ENCODE data around the gene MT3. TPM values are rescaled to one million over a fixed set of nuclear protein-coding genes. Genes with fewer than 3 reads are reported as not detected.

Gene MT3
- total RNA-seq, 1 experiment from 2014 or later: not detected

GRCh38 chr16:56628486-56629350, 39.4 kb downstream of the MT3 start:
- Mint-ChIP-seq H3K27me3 (ENCODE audit: unreplicated experiment) (peaks cover 73% of the 10 kb centered on the region), H3K27ac (ENCODE audit: unreplicated experiment) (no peak overlapping the region), H3K4me3 (ENCODE audit: low read depth, unreplicated experiment) (no peak overlapping the region), H3K4me1 (ENCODE audit: low read depth, unreplicated experiment) (peaks cover 31% of the 10 kb centered on the region), H3K9me3 (ENCODE audit: low read depth, unreplicated experiment) (no peaks in the 10 kb centered on the region), H3K36me3 (ENCODE audit: insufficient read depth, unreplicated experiment) (peaks cover 15% of the 10 kb centered on the region)
- TF ChIP-seq CTCF (IDR thresholded peaks at IDR 0.05; ENCODE audit: unreplicated experiment): no peak
- BruUV-seq (replicated peaks): no TSS peak
- DNase-seq: no peak
- CTCF ChIA-PET: no interaction called here
- intact Hi-C loops (cut with micrococcal nuclease; ENCODE audit: unreplicated experiment): no loop called here

- peaks cover 31% of the 10 kb centered on the region for H3K4me1 Mint-ChIP-seq (ENCODE audit: low read depth, unreplicated experiment)
- intact Hi-C loops (cut with micrococcal nuclease; ENCODE audit: unreplicated experiment): no loop called here
- DNase-seq: no peak
- H3K4me3 Mint-ChIP-seq (ENCODE audit: low read depth, unreplicated experiment): no peak overlapping the region
- BruUV-seq (replicated peaks): no TSS peak
- H3K27me3 Mint-ChIP-seq (ENCODE audit: unreplicated experiment): peaks cover 76% of the 10 kb centered on the region
- CTCF ChIA-PET: interaction anchor here (1.2 to 1.3 kb wide), 3 partner anchors 24 to 29 kb away, joined by 3 to 4 read pairs (median 3); no protein-coding TSS in a partner anchor
- no peaks in the 10 kb centered on the region for H3K9me3 Mint-ChIP-seq (ENCODE audit: low read depth, unreplicated experiment)
- TF ChIP-seq CTCF (IDR thresholded peaks at IDR 0.05; ENCODE audit: unreplicated experiment): no peak
- H3K36me3 Mint-ChIP-seq (ENCODE audit: insufficient read depth, unreplicated experiment): peaks cover 15% of the 10 kb centered on the region
- H3K27ac Mint-ChIP-seq (ENCODE audit: unreplicated experiment): no peak overlapping the region
Observed at GRCh38 chr16:56629531-56629930, 40.2 kb downstream of the MT3 start.

DNA sequence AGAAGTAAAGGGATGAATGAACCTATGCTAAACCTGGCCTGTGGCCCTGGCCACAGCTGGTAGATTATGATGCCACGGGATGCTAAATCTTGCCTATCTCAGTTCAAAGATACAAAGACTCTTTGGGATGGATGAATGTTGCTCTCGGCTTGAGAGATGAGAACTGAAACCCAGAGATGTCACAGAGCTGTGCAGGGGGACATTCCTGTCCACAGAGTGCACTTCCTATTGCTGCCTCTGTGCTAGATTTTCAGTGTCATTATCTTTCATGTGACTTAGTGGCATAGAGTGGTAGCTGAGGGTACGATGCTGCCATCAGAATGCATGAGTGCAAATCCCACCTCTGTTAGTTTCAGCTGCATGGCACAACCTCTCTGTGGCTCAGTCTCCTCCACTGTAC, 40.8 kb downstream of the MT3 start:
- peaks cover 26% of the 10 kb centered on the region for H3K4me1 Mint-ChIP-seq (ENCODE audit: low read depth, unreplicated experiment)
- no peak for TF ChIP-seq CTCF (IDR thresholded peaks at IDR 0.05; ENCODE audit: unreplicated experiment)
- intact Hi-C loops (cut with micrococcal nuclease; ENCODE audit: unreplicated experiment): no loop called here
- CTCF ChIA-PET: interaction anchor here (0.8 to 1.3 kb wide), 4 partner anchors 24 to 91 kb away, joined by 3 to 4 read pairs (median 3); no protein-coding TSS in a partner anchor
- DNase-seq: no peak
- no peak overlapping the region for H3K4me3 Mint-ChIP-seq (ENCODE audit: low read depth, unreplicated experiment)
- no peaks in the 10 kb centered on the region for H3K9me3 Mint-ChIP-seq (ENCODE audit: low read depth, unreplicated experiment)
- peaks cover 10% of the 10 kb centered on the region for H3K36me3 Mint-ChIP-seq (ENCODE audit: insufficient read depth, unreplicated experiment)
- peaks cover 76% of the 10 kb centered on the region for H3K27me3 Mint-ChIP-seq (ENCODE audit: unreplicated experiment)
- no TSS peak for BruUV-seq (replicated peaks)
- no peak overlapping the region for H3K27ac Mint-ChIP-seq (ENCODE audit: unreplicated experiment)

DNA sequence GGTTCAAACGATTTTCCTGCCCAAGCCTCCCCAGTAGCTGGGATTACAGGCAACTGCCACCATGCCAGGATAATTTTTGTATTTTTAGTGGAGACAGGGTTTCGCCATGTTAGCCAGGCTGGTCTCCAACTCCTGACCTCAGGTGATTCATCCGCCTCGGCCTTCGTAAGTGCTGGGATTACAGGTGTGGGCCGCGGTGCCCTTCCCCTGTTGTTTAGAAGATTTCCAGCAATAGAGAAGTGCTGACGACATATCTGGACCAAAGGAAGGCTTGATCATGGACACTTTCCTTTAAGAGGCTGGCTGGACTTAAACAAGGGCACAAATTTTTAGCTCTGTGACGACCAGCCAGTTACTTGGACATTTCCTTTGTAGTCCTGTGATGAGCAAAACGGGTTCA, 41.9 kb downstream of the MT3 start:
- Mint-ChIP-seq H3K4me3 (ENCODE audit: low read depth, unreplicated experiment) (peak overlapping the region; percentile 68), H3K36me3 (ENCODE audit: insufficient read depth, unreplicated experiment) (peaks cover 7% of the 10 kb centered on the region), H3K4me1 (ENCODE audit: low read depth, unreplicated experiment) (peaks cover 16% of the 10 kb centered on the region), H3K27ac (ENCODE audit: unreplicated experiment) (no peak overlapping the region), H3K27me3 (ENCODE audit: unreplicated experiment) (peaks cover 76% of the 10 kb centered on the region), H3K9me3 (ENCODE audit: low read depth, unreplicated experiment) (no peaks in the 10 kb centered on the region)
- no TSS peak for BruUV-seq (replicated peaks)
- intact Hi-C loops (cut with micrococcal nuclease; ENCODE audit: unreplicated experiment): no loop called here
- no peak for DNase-seq
- no peak for TF ChIP-seq CTCF (IDR thresholded peaks at IDR 0.05; ENCODE audit: unreplicated experiment)
- CTCF ChIA-PET: interaction anchor here (0.6 kb wide), 1 partner anchor 26 kb away, joined by 3 read pairs; no protein-coding TSS in a partner anchor
